Measurements from ENCODE around the gene ENTREP3.
"Not testable (repeated sequence)": the region's sequence is repeated elsewhere in the genome, so short reads cannot be mapped to it uniquely, and the experiment has no call there.

DNA sequence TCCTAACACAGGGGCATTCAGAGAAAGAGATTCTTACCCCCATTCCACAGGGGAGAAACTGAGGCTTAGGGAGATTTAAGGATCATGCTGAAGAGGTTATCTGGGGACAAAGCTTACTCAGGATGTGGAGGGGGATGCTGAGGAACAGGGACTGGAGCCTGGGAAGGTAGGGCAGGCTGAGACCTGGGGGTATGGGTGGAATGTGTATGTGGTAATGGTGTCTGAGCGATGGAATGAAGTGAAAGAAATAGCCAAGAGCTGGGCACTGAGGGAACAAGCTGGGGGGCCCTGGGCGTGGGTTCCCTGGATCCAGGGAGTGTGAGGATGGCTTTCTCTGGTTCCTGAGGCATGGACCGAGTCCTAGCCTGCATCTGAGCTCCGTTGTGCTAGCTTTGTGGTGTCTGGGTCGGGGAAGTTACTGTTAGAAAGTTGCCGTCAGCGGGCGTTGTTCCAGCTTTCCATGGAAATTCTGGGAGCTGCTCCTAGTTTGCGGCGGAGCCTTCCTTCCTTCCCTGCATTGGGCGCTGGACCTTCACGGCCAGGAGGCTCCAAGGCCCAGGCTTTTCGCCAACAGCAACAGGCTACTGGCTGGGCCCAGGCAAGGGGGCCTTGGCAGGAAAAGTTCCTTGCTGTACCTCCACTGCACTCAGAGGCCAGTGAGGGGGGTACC, 43.8 kb downstream of the ENTREP3 start:
- TF ChIP-seq, protein P1, sequence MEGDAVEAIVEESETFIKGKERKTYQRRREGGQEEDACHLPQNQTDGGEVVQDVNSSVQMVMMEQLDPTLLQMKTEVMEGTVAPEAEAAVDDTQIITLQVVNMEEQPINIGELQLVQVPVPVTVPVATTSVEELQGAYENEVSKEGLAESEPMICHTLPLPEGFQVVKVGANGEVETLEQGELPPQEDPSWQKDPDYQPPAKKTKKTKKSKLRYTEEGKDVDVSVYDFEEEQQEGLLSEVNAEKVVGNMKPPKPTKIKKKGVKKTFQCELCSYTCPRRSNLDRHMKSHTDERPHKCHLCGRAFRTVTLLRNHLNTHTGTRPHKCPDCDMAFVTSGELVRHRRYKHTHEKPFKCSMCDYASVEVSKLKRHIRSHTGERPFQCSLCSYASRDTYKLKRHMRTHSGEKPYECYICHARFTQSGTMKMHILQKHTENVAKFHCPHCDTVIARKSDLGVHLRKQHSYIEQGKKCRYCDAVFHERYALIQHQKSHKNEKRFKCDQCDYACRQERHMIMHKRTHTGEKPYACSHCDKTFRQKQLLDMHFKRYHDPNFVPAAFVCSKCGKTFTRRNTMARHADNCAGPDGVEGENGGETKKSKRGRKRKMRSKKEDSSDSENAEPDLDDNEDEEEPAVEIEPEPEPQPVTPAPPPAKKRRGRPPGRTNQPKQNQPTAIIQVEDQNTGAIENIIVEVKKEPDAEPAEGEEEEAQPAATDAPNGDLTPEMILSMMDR (IDR thresholded peaks at IDR 0.05), result not testable (repeated sequence)
- not testable (repeated sequence) for TF ChIP-seq POLR2A (IDR thresholded peaks at IDR 0.05)

All from ovary (tissue), 3 donors.